Uterus (tissue), 2 donors: ENCODE data around the gene PGC.

Experiments
- POLR2A ChIP-seq, 2 donors: fragments of 450-650 bp; IDR thresholded peaks; one replicate each; pipeline ENCODE4 v1.6.1; 2016; ENCODE audit warnings: antibody characterized with exemption in 2 of 2, mild to moderate bottlenecking in 1 of 2, moderate library complexity in 1 of 2
- TF ChIP-seq, protein P1 (sequence below), 4 experiments: fragments of 200-600 bp in 2 of 4; fragments of 450-650 bp in 2 of 4; sonication (generic) in 2 of 4; IDR thresholded peaks; one replicate each; pipeline ENCODE4 v1.5.1; 2016 to 2019; ENCODE audit warnings: antibody characterized with exemption in 4 of 4, mild to moderate bottlenecking in 2 of 4, moderate library complexity in 1 of 4

DNA sequence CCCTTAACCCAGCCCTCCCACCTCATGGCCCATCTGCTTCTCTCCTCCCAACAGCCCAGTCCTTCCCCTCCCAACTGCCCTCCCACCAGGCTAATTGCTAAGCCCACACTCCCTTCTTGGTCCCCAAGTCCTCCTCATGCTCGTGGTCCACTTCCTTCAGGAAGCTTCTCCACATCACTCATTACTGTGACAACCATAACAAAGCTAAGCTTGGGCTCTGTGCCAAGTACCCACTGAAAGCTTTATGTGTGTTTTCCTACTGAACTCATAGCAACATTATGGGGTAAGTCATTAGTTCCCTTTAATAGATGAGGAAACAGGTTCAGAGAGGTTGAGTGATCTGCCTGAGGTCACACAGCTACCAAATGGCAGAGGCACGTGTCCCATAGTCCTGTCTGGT lies 16.3 kb upstream of the PGC start:
- TF ChIP-seq, protein P1, sequence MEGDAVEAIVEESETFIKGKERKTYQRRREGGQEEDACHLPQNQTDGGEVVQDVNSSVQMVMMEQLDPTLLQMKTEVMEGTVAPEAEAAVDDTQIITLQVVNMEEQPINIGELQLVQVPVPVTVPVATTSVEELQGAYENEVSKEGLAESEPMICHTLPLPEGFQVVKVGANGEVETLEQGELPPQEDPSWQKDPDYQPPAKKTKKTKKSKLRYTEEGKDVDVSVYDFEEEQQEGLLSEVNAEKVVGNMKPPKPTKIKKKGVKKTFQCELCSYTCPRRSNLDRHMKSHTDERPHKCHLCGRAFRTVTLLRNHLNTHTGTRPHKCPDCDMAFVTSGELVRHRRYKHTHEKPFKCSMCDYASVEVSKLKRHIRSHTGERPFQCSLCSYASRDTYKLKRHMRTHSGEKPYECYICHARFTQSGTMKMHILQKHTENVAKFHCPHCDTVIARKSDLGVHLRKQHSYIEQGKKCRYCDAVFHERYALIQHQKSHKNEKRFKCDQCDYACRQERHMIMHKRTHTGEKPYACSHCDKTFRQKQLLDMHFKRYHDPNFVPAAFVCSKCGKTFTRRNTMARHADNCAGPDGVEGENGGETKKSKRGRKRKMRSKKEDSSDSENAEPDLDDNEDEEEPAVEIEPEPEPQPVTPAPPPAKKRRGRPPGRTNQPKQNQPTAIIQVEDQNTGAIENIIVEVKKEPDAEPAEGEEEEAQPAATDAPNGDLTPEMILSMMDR (IDR thresholded peaks at IDR 0.05) = no peak
- no peak for TF ChIP-seq POLR2A (IDR thresholded peaks at IDR 0.05)
